Activated CD4-positive, alpha-beta T cell treated with anti-CD3 and anti-CD28 coated beads, Interleukin-2, amount 50 U/mL, for 1 hour (primary cell): ENCODE data around the gene BZW1.

Source experiments
- DNase-seq: peaks from one replicate; pipeline ENCODE4 v3.0.0-alpha.2; 2020

BZW1 gene

DNA sequence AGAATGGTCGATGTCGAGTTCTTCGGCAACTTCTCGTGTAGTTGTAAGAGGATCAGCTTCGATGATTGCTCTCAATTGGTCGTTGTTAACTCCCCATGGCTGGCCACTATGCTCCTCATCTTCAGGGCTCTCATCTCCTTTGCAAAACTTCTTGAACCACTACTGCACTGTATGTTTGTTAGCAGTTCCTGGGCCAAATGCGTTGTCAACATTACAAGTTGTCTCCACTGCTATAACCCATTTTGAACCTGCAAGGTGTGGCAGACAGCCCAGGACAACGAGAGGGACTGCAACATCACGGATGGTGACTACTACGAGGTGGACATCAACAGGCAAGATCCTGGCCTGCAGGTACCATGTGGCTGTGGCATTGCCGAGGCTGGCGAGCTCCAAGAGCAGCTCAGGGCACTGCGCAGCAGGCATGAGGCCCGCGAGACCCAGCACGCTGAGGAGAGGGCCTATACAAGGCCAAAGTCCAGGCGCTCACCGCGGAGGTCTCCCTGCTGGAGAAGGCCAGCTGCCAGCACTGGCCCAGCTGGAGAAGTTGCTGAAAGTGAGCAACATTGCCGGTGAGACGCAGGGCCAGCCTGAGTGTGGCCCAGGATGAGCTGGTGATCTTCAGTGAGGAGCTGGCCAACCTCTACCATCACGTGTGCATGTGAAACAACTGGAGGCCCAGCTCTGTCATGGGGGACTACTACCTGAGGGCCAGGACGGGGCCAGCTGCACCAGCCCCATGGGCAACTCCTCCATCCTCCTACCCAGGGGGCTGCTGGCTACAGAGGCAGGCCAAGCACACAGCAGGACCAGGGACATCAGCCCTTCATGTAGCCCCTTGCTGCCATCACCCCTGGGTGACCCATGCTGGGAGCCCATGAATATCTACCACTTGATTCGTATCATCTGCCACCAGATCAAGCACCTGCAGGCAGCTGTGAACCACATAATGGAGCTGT is 32.6 kb downstream of the BZW1 start:
- no peak for DNase-seq

DNA sequence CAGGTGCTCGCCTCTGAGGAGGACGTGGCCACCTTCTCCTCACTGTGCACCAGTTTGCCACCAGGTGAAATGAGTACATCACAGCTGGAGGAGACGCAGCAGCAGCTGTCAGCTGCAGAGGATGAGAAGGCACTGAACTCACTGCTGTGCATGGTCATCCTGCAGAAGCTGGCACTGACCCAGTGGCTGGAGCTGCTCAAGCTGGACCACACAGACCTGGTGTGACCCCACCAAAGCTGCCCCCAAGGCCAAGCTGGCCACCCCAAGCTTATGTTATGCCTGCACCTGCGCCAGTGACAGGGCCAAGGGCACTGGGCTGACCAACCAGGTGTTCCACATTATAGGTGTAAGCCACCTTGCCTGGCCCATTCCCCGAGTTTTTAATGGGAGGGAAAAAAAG is 33.5 kb downstream of the BZW1 start:
- no peak for DNase-seq

DNA sequence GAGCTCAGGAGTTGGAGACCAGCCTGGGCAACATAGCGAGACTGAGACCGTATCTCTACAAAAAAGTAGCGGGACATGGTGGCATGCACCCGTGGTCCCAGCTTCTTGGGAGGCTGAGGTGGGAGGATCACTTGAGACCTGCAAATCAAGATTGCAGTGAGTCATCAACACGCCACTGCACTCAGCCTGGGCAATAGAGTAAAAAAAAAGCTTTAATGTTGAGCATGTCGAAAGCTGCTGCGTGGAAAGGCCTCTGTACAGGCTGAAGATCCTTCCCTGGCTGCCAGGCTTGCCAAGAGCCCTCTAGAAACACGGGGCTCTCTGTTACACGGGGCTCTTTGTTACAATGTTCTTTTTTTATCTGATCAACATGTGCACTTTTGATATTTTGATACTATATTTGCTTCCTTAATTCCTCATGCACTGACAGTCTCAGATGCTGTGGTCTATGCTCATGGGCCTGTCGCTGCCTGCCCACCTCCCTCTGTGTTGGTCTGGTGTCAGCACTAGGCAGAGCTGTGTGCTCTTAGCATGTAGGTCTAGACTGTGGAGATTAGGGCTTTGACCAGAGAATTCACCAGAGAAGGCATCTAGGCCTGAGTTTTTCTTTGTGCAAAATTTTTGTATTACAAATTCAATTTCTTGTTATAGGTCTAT is 34.1 kb downstream of the BZW1 start:
- no peak for DNase-seq

DNA sequence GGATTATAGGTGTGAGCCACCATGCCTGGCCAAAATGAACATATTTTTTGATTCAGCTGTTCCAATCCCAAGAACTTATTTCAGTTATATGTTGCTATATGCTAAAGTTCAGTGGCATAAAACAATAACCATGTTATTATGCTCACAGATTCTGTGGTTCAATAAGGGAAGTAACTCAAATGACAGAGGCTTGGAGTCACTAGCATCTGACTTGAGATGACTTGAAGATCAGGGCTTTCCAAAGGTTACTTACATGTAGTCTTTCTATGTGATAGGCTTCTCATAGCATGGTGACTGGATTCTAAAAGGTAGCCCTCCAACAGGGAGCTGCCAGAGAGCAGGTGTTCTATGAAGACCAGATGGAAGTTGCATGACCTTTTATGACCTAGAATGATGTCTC is 35.6 kb downstream of the BZW1 start:
- DNase-seq: no peak

DNA sequence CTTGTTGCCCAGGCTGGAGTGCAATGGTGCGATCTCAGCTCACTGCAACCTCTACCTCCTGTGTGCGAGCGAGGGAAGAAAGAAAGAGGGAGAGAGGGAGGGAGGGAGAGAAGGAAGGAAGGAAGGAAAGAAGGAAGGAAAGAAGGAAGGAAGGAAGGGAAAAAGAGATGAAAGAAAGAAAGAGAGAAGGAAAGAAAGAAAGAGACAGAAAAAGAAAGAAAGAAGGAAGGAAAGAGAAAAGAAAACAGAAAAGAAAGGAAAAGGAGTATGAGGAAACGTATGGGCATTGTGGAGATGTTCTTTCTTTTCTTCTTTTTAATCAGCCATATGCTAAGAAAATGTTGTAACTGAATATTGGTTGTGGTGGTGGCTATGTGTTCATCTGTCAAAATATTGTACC is 36.2 kb downstream of the BZW1 start:
- DNase-seq: no peak

- no peak for DNase-seq
These were observed 39.0 kb downstream of the BZW1 start for GRCh38 chr2:200850512-200851256.

GRCh38 chr2:200851398-200852248 is 39.9 kb downstream of the BZW1 start:
- DNase-seq: no peak

DNA sequence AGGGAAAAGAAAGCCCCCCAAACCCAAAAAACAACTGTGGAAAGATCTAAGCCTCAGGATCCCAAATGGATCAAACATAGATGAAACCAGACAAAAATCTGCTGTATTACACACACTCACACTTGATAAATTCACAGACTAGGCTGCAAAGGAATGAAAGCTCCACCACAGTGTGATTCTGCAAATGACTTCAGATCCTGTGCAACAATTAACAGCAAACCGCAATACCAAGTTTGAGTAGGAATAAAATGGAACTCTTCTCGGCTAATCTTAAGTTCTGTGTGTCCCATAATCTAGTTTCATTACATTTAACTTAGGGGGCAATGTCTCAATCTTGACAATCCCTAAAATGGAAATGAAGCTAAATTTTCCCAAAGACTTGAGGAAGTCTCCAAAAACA is 40.9 kb downstream of the BZW1 start:
- no peak for DNase-seq

DNA sequence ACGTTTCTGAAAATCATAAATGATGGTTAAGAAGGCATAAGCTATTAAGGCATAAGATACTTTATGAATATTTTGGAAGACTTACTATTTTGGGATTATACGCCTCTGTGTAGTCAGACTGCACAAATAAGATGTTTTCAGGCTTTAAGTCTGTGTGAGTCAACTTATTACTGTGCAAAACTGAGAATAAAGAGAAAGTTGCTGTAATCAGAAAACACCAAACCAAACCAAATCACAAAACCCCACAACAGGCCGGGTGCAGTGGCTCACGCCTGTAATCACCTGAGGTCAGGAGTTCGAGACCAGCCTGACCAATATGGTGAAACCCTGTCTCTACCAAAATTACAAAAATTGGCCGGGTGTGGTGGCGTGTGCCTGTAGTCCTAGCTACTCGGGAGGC is 45.1 kb downstream of the BZW1 start:
- no peak for DNase-seq

DNA sequence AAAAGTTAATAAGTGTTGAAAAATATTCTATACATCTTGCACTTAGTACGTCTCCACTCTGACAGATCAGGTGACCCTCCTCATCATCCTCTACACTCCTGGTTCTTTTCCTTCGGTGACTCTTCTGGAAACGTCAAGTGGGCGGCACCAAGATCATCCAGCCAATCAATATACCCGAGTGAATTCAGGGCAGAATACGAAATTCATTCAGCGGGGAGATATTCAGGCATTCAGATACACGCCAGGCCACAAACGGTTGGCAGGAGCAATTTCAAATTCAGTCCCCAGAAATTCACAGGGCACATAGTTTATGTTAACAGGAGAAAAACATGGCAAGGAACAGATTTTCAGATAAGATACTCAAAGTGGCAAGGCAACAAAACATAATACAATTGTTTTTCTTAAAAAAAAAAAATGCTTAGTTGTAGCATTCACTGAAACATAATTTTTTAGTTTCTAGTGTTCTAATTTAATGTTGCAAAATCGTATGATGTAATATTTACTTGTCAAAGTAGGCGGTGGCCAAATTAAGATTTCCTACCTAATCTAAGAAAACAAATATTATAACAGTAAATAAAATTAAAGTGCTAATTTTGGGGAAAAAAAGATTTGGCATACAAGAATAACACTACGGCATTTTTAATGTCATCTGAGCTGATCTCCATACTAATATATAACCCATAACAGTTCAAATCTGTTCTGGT is 48.5 kb downstream of the BZW1 start:
- DNase-seq: no peak

- no peak for DNase-seq
These were observed 50.0 kb downstream of the BZW1 start for GRCh38 chr2:200861617-200862155.

GRCh38 chr2:200862532-200863000 is 50.9 kb downstream of the BZW1 start:
- DNase-seq: peak; percentile 42

DNA sequence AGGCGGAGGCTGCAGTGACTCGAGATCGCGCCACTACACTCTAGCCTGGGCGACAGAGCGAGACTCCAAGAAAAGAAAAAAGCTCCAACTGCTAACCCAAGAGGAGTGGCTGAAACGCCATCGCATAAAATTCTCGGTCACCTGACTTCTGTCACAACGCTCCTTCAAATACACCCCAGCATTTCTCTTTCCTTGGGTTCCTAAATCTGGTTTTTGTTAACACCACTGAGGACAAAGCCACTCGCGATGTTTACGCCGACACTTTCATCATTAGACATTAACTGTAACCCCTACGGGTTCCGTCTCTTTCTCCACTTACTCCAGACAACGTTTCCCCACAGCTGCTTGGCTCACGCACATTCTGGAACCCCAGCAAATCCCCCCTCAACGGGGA is 52.1 kb downstream of the BZW1 start:
- no peak for DNase-seq

GRCh38 chr2:200864176-200865034 is 52.7 kb downstream of the BZW1 start, which contains the start of gene CLK1:
Gene CLK1 (minus strand): TSS chr2:200864658. CDS start chr2:200861862, 2,796 bp downstream.
- peak; percentile 98 for DNase-seq

DNA sequence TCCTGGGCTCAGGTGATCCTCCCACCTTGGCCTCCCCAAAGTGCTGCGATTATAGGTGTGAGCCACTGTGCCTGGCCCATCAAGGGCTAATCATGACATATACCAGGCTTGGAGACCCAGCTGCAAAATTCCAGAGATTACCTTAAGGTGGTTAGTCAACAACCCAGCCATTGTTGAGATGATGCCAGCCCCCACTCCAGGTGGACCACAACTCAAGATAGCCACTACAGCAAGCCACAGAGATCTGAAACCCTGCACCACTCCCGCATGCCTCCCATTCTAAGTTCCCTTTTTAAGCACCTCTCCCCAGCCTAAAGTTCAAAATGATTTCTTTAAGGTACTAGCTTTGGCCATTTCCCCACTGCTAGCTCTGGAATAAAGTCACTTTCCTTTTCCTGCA is 57.3 kb downstream of the BZW1 start:
- no peak for DNase-seq

- DNase-seq: no peak
These were observed 59.4 kb downstream of the BZW1 start for GRCh38 chr2:200871151-200871550.

DNA sequence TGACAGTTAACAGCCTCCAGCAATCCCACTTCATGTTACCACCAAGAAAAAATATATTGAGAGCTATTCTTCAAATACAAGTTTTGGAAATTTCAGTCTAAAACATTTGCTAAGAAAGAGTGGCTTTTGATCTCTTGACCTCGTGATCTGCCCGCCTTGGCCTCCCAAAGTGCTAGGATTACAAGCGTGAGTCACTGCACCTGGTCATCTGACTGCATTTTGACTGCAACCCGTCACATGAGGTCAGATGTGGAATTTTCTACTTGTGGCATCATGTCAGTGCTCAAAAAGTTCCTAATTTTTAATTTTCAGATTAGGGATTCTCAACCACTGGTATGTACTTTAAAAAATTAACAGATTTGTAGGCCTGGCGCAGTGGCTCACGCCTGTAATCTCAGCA is 61.9 kb downstream of the BZW1 start:
- no peak for DNase-seq
